Measurements from ENCODE around the gene SLC18A3.

The SLC18A3 gene

DNA sequence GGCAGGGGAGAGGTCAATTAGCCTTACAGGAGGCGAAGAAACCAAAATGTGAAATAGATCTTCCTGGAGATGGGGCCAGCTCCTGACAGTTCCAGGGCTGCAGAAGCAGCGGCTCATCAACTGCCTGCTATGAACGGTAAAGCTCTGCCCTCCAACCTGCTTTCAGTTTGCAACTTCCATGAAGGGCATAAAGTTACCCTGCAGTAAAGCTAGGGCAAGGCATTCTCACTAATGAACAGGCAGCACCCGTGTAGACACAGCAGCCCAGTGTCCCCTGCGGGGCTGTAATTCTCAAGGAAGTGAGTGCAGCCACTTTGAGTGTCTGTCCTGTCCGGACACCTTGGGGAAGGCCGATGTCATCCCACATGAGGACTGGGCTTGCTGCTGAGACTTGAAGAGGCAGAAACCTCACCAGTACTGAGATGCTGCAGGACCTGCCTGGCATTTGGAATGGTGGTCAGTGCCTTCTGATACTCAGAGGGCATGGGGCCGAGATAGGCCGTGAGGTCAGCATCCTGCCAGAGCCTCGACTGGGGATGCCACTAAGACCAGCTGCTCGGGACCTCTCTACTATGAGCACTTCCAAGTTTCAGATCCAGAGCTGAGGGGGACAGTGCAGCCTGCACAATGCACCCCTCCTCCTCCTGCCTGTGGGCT lies 43.3 kb downstream of the SLC18A3 start:
- no peak for DNase-seq

DNA sequence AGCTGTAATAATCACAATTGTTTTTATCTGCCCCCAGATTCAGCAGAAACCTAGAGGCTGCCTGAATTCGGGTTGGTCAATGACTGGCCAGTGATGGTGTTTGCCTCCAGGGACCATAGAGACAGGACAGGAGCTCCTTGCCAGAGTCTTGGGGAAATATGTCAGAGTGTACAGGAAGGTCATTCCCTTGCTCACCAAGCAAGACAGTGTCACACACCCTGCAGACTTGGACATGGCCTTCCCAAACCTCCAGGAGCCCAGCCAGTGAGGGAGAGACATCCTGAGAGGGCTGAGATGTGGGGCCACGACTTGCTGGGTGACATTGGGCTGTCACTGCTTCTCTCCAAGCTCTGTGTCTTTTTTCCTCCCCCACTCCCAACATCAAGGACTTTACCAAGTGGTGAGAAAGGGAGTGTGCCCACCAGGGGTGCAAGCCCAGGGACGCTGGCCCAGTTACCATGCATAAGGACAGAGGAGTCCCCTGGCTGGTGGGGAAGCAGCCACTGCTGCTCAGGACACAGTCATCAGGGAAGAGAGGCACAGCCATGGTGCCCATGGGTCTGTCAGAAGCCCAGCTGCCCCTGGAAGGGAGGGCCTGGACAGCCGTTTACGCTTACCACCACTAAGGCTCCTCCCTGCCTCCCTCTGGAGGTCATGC lies 44.1 kb downstream of the SLC18A3 start:
- no peak for DNase-seq

GRCh38 chr10:49655099-49655498 lies 45.0 kb downstream of the SLC18A3 start:
- no peak for DNase-seq

GRCh38 chr10:49656845-49657493 lies 46.9 kb downstream of the SLC18A3 start:
- DNase-seq: no peak

GRCh38 chr10:49657606-49658005 lies 47.5 kb downstream of the SLC18A3 start:
- DNase-seq: no peak

- peak; percentile 24 for DNase-seq
Observed at GRCh38 chr10:49661140-49661856, 51.2 kb downstream of the SLC18A3 start.
